K562 (cell line): ENCODE measurements around the gene MYO18B. TPM values are rescaled to one million over a fixed set of nuclear protein-coding genes. Genes with fewer than 3 reads are reported as not detected.
A peak's percentile ranks its signal among the peaks of the same experiment; 100 is the strongest.

ENCODE experiments used
- E2F3 ChIP-seq: fragments of 250-450 bp; sonication (Bioruptor Pico); IDR thresholded peaks from 2 replicates; pipeline ENCODE4 v1.4.0; 2020; ENCODE audit warnings: mild to moderate bottlenecking
- FOXK1 ChIP-seq: sonication (generic); formaldehyde crosslinking; IDR thresholded peaks from 2 replicates; pipeline ENCODE4 v1.8.0; 2022; ENCODE audit warnings: missing genetic modification reagents, mild to moderate bottlenecking, borderline replicate concordance
- HNRNPL ChIP-seq: fragments of 200-400 bp; formaldehyde crosslinking; IDR thresholded peaks from 2 replicates; pipeline ENCODE4 v1.6.1; 2017; ENCODE audit warnings: low read depth, mild to moderate bottlenecking, low read length
- HNRNPLL ChIP-seq: fragments of 200-400 bp; formaldehyde crosslinking; IDR thresholded peaks from 2 replicates; pipeline ENCODE4 v1.6.1; 2017; ENCODE audit warnings: low read length, low read depth, mild to moderate bottlenecking; ENCODE audit not compliant: poor library complexity, severe bottlenecking
- JUND ChIP-seq, 2 experiments: IDR thresholded peaks; 2 replicates in 1 of 2; 3 replicates in 1 of 2; pipeline ENCODE4 v1.6.1; 2011; ENCODE audit warnings: borderline replicate concordance in 2 of 2, low read depth in 2 of 2, low read length in 2 of 2, improper control_type of control experiment in 1 of 2, missing biosample characterization in 1 of 2, missing genetic modification characterization in 1 of 2, missing genetic modification reagents in 1 of 2
- POLR3A ChIP-seq: IDR thresholded peaks from 2 replicates; pipeline ENCODE4 v1.6.1; 2011; ENCODE audit warnings: borderline replicate concordance, mild to moderate bottlenecking, moderate library complexity; ENCODE audit not compliant: insufficient read length, insufficient read depth; ENCODE audit errors: extremely low read depth
- PRPF4 ChIP-seq: fragments of 200-400 bp; formaldehyde crosslinking; IDR thresholded peaks from one replicate; pipeline ENCODE4 v1.6.1; 2017; ENCODE audit warnings: low read length, low read depth, mild to moderate bottlenecking; ENCODE audit not compliant: insufficient read depth, poor library complexity, severe bottlenecking
- SAFB2 ChIP-seq: fragments of 200-400 bp; formaldehyde crosslinking; IDR thresholded peaks from 2 replicates; pipeline ENCODE4 v1.6.1; 2018; ENCODE audit warnings: borderline replicate concordance, low read length, low read depth, moderate library complexity; ENCODE audit not compliant: severe bottlenecking
- TRIM24 ChIP-seq, 2 experiments: fragments of 450-650 bp; IDR thresholded peaks; 2 replicates each; pipeline ENCODE4 v1.6.1; 2016
- ZBTB1 ChIP-seq: sonication (generic); formaldehyde crosslinking; IDR thresholded peaks from 2 replicates; pipeline ENCODE4 v1.8.1; 2023; ENCODE audit warnings: missing genetic modification reagents, low read depth, mild to moderate bottlenecking, borderline replicate concordance
- ZBTB17 ChIP-seq: fragments of 450-650 bp; formaldehyde crosslinking; IDR thresholded peaks from 2 replicates; pipeline ENCODE4 v1.4.0; 2020; ENCODE audit warnings: mild to moderate bottlenecking
- ZC3H11A ChIP-seq: IDR thresholded peaks from 2 replicates; pipeline ENCODE4 v1.6.1; 2012; ENCODE audit warnings: low read depth, low read length, improper control_type of control experiment
- ZC3H4 ChIP-seq: sonication (generic); formaldehyde crosslinking; IDR thresholded peaks from 2 replicates; pipeline ENCODE4 v1.9.0; 2021; ENCODE audit warnings: missing genetic modification reagents, borderline replicate concordance
- ZNF239 ChIP-seq: fragments of 250-450 bp; sonication (Bioruptor Pico); IDR thresholded peaks from 2 replicates; pipeline ENCODE4 v1.4.0; 2020; ENCODE audit warnings: mild to moderate bottlenecking
- polyA plus RNA-seq, 8 experiments: library from polyadenylated mRNA; depleted of rRNA in 4 of 8; stranded (reverse) in 5 of 8; unstranded in 3 of 8; fragments of >200 nt; fragmentation: Nextera tagmentation in 2 of 8; fragmentation: Illumina TruSeq in 1 of 8; extraction: Ambion mirVana in 2 of 8; extraction: Trizol in 1 of 8; gene quantifications; 2 replicates each; pipeline versions ENCODE4 v1.2.1 to v1.2.3, GENCODE V29; 2011 to 2014; ENCODE audit warnings: inconsistent platforms in 1 of 8, missing spikeins in 1 of 8
- total RNA-seq, 7 experiments: library from RNA; depleted of rRNA in 6 of 7; stranded (reverse); fragments of >200 nt in 6 of 7; fragmentation: Illumina TruSeq in 2 of 7; extraction: Trizol in 2 of 7; gene quantifications; 2 replicates each; pipeline versions ENCODE4 v1.2.1 to v1.2.3, GENCODE V29; 2011 to 2021; ENCODE audit warnings: low replicate concordance in 1 of 7
- TF ChIP-seq, protein P1 (sequence below): IDR thresholded peaks from 2 replicates; pipeline ENCODE4 v1.6.1; 2016; ENCODE audit warnings: missing genetic modification characterization, missing compliant biosample characterization
- TF ChIP-seq, protein P2 (sequence below): fragments of 450-650 bp; formaldehyde crosslinking; IDR thresholded peaks from 2 replicates; pipeline ENCODE4 v1.4.0; 2020; ENCODE audit warnings: mild to moderate bottlenecking, moderate library complexity
- TF ChIP-seq, protein P3 (sequence below), 2 experiments: IDR thresholded peaks in 1 of 2; conservative IDR thresholded peaks in 1 of 2; 2 replicates each; pipeline ENCODE4 v1.6.1; 2016; ENCODE audit warnings: low read depth in 2 of 2, mild to moderate bottlenecking in 1 of 2, missing compliant biosample characterization in 1 of 2, missing genetic modification characterization in 1 of 2, moderate library complexity in 1 of 2
- TF ChIP-seq, protein P4 (sequence below): fragments of 450-650 bp; IDR thresholded peaks from 2 replicates; pipeline ENCODE4 v1.6.1; 2016; ENCODE audit warnings: missing biosample characterization, missing genetic modification characterization
- TF ChIP-seq, protein P5 (sequence below): fragments of 450-650 bp; conservative IDR thresholded peaks from 2 replicates; pipeline ENCODE4 v1.6.1; 2016; ENCODE audit warnings: missing genetic modification characterization, low read depth, mild to moderate bottlenecking, control low read depth, missing compliant biosample characterization

Gene MYO18B
- total and polyA plus RNA-seq, 9 of the 15 experiments (the other 6 are each of a cell fraction or from before 2014, with no cell fraction given): 0.06 to 7.0 (median 4.3) TPM

DNA sequence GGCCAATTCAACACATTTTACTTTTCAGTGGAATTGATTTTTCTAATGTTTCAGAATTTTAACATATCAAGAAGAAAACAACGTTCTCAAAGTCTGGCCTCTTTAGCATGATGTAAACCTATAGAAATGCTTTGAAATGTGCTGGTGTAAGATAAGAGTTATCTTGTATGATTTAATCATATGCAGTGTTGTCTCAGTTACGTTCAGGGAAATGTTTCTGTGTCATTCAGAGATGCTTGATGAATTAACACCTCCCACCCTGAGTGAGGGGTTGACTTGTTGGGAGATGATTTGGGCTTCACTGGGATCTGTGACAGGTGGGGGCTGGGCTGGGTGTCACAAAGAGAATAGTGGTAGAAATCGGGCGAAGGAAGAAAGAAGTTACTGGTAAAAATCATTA is 15.7 kb upstream of the MYO18B start (continued):
- TF ChIP-seq, protein P1, sequence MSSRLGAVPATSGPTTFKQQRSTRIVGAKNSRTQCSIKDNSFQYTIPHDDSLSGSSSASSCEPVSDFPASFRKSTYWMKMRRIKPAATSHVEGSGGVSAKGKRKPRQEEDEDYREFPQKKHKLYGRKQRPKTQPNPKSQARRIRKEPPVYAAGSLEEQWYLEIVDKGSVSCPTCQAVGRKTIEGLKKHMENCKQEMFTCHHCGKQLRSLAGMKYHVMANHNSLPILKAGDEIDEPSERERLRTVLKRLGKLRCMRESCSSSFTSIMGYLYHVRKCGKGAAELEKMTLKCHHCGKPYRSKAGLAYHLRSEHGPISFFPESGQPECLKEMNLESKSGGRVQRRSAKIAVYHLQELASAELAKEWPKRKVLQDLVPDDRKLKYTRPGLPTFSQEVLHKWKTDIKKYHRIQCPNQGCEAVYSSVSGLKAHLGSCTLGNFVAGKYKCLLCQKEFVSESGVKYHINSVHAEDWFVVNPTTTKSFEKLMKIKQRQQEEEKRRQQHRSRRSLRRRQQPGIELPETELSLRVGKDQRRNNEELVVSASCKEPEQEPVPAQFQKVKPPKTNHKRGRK (tag): no peak
- TF ChIP-seq, protein P2, sequence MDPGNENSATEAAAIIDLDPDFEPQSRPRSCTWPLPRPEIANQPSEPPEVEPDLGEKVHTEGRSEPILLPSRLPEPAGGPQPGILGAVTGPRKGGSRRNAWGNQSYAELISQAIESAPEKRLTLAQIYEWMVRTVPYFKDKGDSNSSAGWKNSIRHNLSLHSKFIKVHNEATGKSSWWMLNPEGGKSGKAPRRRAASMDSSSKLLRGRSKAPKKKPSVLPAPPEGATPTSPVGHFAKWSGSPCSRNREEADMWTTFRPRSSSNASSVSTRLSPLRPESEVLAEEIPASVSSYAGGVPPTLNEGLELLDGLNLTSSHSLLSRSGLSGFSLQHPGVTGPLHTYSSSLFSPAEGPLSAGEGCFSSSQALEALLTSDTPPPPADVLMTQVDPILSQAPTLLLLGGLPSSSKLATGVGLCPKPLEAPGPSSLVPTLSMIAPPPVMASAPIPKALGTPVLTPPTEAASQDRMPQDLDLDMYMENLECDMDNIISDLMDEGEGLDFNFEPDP: no peak
- TF ChIP-seq E2F3 (CRISPR knock-in tag): no peak
- TF ChIP-seq, protein P3, sequence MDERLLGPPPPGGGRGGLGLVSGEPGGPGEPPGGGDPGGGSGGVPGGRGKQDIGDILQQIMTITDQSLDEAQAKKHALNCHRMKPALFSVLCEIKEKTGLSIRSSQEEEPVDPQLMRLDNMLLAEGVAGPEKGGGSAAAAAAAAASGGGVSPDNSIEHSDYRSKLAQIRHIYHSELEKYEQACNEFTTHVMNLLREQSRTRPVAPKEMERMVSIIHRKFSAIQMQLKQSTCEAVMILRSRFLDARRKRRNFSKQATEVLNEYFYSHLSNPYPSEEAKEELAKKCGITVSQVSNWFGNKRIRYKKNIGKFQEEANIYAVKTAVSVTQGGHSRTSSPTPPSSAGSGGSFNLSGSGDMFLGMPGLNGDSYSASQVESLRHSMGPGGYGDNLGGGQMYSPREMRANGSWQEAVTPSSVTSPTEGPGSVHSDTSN (CRISPR knock-in tag; IDR thresholded peaks at IDR 0.05; ENCODE audit: low read depth): no peak
- TF ChIP-seq, protein P3 (tag; conservative IDR thresholded peaks at IDR 0.05; ENCODE audit: low read depth): peak; percentile 63
- TF ChIP-seq ZBTB17 (CRISPR knock-in tag): no peak
- TF ChIP-seq SAFB2: no peak
- no peak for TF ChIP-seq HNRNPLL
- TF ChIP-seq, protein P4, sequence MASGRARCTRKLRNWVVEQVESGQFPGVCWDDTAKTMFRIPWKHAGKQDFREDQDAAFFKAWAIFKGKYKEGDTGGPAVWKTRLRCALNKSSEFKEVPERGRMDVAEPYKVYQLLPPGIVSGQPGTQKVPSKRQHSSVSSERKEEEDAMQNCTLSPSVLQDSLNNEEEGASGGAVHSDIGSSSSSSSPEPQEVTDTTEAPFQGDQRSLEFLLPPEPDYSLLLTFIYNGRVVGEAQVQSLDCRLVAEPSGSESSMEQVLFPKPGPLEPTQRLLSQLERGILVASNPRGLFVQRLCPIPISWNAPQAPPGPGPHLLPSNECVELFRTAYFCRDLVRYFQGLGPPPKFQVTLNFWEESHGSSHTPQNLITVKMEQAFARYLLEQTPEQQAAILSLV (tag): no peak
- TF ChIP-seq, protein P5, sequence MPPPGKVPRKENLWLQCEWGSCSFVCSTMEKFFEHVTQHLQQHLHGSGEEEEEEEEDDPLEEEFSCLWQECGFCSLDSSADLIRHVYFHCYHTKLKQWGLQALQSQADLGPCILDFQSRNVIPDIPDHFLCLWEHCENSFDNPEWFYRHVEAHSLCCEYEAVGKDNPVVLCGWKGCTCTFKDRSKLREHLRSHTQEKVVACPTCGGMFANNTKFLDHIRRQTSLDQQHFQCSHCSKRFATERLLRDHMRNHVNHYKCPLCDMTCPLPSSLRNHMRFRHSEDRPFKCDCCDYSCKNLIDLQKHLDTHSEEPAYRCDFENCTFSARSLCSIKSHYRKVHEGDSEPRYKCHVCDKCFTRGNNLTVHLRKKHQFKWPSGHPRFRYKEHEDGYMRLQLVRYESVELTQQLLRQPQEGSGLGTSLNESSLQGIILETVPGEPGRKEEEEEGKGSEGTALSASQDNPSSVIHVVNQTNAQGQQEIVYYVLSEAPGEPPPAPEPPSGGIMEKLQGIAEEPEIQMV (tag): no peak
- TF ChIP-seq ZNF239 (CRISPR knock-in tag): no peak
- TF ChIP-seq JUND (IDR thresholded peaks at IDR 0.05; ENCODE audit: borderline replicate concordance, low read depth, low read length): peak; percentile 81
- TF ChIP-seq JUND (tag; IDR thresholded peaks at IDR 0.05; ENCODE audit: borderline replicate concordance, low read depth, low read length): peak; percentile 24; the same call in 1 of the 3 replicates
- TF ChIP-seq ZBTB1 (CRISPR knock-in tag): no peak
- peak; percentile 88 to 93 for TF ChIP-seq TRIM24 (IDR thresholded peaks at IDR 0.05)
- no peak for TF ChIP-seq FOXK1 (CRISPR knock-in tag)
- no peak for TF ChIP-seq PRPF4
- no peak for TF ChIP-seq ZC3H4 (CRISPR knock-in tag)
- no peak for TF ChIP-seq POLR3A
- TF ChIP-seq HNRNPL: no peak
- no peak for TF ChIP-seq ZC3H11A
